ENCODE data around the gene VPS11. TPM values are rescaled to one million over a fixed set of nuclear protein-coding genes. Genes with fewer than 3 reads are reported as not detected.

The VPS11 gene
- total RNA-seq, 1 donor from 2014 or later, result 42.6 TPM

Small RNA genes within 50 kb of the gene (microRNA-seq; reads per million reads assigned to microRNA genes)
- gene MIR3656 (ENCODE audit: unreplicated experiment), result not detected

Other genes with a start within 250 kb of the VPS11 start
- gene CXCR5, start 183.9 kb upstream of the VPS11 start, total RNA-seq, result not detected in 2 replicates
- 115 and 122 TPM in 2 replicates for gene BCL9L, start 141.9 kb upstream of the VPS11 start, total RNA-seq
- 0.42 and 0.86 TPM in 2 replicates for gene UPK2, start 111.5 kb upstream of the VPS11 start, total RNA-seq
- not detected in 2 replicates for gene FOXR1, start 96.1 kb upstream of the VPS11 start, total RNA-seq
- gene CENATAC, start 69.7 kb upstream of the VPS11 start, total RNA-seq, result 31.6 and 32.7 TPM in 2 replicates
- gene RPS25, start 49.5 kb upstream of the VPS11 start, total RNA-seq, result 933 and 949 TPM in 2 replicates
- 71.4 and 75.3 TPM in 2 replicates for gene TRAPPC4, start 49.1 kb upstream of the VPS11 start, total RNA-seq
- gene SLC37A4, start 36.9 kb upstream of the VPS11 start, total RNA-seq, result 15.6 and 16.3 TPM in 2 replicates
- 168 TPM in 2 replicates for gene HYOU1, start 10.6 kb upstream of the VPS11 start, total RNA-seq
- gene HMBS, start 17.1 kb downstream of the VPS11 start, total RNA-seq, result 15.7 and 18.6 TPM in 2 replicates
- gene DPAGT1, start 34.0 kb downstream of the VPS11 start, total RNA-seq, result 44.4 and 45.2 TPM in 2 replicates
- gene C2CD2L, start 39.5 kb downstream of the VPS11 start, total RNA-seq, result 10.9 and 11.7 TPM in 2 replicates
- 26.1 and 27.6 TPM in 2 replicates for gene HINFP, start 53.8 kb downstream of the VPS11 start, total RNA-seq
- gene ABCG4, start 81.2 kb downstream of the VPS11 start, total RNA-seq, result 0.63 and 0.75 TPM in 2 replicates
- 8.9 and 10.0 TPM in 2 replicates for gene NLRX1, start 100.9 kb downstream of the VPS11 start, total RNA-seq
- gene NHERF4, start 117.7 kb downstream of the VPS11 start, total RNA-seq, result not detected in 2 replicates
- gene CBL, start 138.5 kb downstream of the VPS11 start, total RNA-seq, result 20.8 and 21.7 TPM in 2 replicates
- 74.8 and 74.9 TPM in 2 replicates for gene MCAM, start 249.3 kb downstream of the VPS11 start, total RNA-seq

All from osteocyte (in vitro differentiated cells).